ENCODE results near the gene OR2B6. TPM values are rescaled to one million over a fixed set of nuclear protein-coding genes. Genes with fewer than 3 reads are reported as not detected.
"Not testable (repeated sequence)": the region's sequence is repeated elsewhere in the genome, so short reads cannot be mapped to it uniquely, and the experiment has no call there.

OR2B6 gene
- under 1 TPM; 0.14 to 0.33 (median 0.17) TPM for polyA plus RNA-seq (ENCODE audit: insufficient read length in 3 of 3)

DNA sequence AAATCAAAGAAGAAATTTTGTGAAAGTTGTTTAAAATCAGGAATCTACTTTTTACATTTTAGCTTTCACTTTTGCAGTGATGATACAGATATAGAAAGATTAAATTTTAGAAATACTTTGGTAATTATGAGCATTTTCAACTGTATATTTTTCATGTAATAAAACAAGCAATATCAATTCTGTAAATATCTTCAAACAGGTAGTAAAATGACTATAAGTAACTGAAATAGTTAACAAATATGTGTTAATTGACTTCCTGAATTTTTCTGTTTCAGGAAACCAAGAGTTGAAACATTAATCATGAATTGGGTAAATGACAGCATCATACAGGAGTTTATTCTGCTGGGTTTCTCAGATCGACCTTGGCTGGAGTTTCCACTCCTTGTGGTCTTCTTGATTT, at the start of gene OR2B6:
OR2B6 (plus strand) TSS at position 301 of the 400 bp plus-strand sequence; CDS start at position 301, 0 bp downstream.
- DNase-seq (ENCODE audit: low read depth in 3 of 3, low spot score in 2 of 3): no peak

DNA sequence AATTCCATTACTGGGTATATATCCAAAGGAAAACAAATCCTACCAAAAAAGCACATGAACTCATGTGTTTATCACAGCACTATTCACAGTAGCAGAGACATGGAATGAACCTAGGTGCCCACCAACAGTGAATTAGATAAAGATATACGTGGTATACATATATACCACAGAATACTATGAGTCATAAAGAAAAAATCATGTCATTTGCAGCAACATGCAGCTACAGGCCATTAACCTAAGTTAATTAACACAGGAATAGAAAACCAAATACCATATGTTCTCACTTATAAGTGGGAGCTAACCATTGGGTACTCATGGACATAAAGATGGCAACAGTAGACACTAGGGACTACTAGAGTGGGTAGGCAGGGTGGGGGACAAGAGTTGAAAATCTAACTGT, 49.0 kb upstream of the OR2B6 start:
- DNase-seq (ENCODE audit: low read depth in 3 of 3, low spot score in 2 of 3): no peak

DNA sequence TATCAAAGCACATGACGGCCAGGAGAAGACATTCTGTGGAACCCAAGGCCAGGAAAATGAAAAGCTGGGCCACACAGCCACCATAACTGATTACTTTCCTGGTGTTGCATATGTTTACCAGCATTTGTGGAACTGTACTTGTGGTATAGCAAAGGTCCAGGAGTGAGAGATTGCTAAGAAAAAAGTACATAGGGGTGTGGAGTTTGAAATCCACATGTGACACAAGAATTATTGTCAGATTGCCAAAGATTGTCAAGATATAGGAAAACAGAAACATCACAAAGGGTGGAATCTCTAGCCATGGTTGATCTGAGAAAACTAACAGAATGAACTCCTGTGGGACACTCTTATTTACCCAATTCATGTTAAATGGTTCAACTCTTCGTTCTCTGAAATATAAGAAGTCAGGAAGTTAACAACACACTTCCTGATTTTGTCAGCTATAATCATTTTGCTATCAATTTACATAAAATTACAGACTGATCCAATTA, 45.0 kb upstream of the OR2B6 start, which contains the start of gene OR2B2:
OR2B2 (minus strand) TSS at position 441 of the 491 bp plus-strand sequence; CDS start at position 364, 77 bp downstream.
- no peak for DNase-seq (ENCODE audit: low read depth in 3 of 3, low spot score in 2 of 3)

DNA sequence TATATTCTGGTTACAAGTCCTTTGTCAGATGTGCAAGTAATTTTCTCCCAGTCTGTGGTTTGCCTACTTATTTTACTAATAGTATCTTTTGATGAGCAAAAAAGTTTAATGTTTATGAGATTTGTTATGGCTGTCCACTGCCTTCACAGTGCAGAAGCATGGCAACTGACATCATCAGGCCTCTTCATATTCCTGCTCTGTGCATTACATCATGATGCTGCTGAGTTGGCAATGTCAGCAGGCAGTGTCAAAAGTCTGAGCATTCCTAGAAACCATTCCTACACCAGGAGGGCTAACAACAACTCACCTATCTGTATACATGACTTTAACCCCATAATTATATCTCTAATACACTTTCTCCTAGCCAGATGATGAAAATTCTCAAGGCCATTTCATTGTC, 34.1 kb upstream of the OR2B6 start:
- DNase-seq (ENCODE audit: low read depth in 3 of 3, low spot score in 2 of 3): no peak

DNA sequence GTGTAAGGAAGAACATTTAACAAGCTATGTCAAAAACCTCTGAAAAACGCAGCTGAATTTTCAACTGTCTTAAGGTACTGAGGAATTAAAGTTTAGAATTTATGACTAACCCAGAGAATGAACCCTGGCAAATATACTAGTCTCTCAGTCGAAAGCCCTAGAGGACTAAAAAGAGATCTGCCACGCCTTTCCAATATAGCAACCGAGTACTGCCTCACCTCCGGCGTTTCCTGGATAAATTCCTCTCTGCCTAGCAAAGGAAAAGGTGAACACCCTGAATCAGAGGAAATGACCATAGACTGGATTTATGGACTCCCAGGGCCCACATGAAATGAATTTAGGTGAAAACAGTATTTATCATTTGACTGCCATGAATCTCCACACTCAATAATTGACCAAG, 32.9 kb upstream of the OR2B6 start:
- DNase-seq (ENCODE audit: low read depth in 3 of 3, low spot score in 2 of 3): no peak

DNA sequence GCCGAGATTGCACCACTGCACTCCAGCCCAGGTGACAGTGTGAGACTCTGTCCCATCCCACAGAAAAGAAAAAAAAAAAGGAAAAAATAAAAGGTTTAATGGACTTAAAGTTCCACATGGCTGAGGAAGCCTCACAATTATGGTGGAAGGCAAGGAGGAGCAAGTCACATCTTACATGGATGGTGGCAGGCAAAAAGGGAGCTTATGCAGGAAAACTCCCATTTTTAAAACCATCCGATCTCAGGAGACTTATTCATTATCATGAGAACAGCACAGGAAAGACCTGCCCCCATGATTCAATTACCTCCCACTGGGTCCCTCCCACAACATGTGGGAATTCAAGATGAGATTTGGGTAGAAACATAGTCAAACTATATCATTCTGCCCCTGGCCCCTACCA, 29.0 kb upstream of the OR2B6 start:
- not testable (repeated sequence) for DNase-seq (ENCODE audit: low read depth in 3 of 3, low spot score in 2 of 3)

DNA sequence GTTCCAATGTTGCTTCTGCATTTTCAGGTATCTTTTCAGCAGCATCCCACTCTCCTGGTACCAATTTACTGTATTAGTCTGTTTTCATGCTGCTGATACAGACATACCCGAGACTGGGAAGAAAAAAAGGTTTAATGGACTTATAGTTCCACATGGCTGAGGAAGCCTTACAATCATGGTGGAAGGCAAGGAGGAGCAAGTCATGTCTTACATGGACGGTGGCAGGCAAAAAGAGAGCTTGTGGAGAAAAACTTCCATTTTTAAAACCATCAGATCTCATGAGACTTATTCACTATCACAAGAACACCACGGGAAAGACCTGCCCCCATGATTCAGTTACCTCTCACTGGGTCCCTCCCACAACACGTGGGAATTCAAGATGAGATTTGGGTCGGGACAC, 27.1 kb upstream of the OR2B6 start:
- not testable (repeated sequence) for DNase-seq (ENCODE audit: low read depth in 3 of 3, low spot score in 2 of 3)

DNA sequence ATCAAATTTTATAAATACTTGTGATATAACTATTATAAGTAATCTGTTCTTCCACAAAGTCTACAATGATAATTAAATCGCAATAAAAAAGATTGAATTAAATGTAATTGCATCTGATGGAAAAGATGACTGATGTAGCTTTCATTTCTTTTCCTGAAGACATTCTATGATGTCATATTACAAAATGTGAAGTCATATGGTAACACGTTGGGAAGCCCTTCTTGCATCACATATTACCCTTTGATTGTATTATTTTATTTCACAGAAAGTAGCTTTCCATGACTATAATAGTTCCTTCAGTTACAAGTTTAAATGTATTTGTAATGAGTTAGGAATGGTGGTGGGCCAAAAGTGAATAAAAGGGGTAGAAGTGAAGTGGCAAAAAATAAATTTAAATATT, 25.8 kb upstream of the OR2B6 start:
- DNase-seq (ENCODE audit: low read depth in 3 of 3, low spot score in 2 of 3): no peak

DNA sequence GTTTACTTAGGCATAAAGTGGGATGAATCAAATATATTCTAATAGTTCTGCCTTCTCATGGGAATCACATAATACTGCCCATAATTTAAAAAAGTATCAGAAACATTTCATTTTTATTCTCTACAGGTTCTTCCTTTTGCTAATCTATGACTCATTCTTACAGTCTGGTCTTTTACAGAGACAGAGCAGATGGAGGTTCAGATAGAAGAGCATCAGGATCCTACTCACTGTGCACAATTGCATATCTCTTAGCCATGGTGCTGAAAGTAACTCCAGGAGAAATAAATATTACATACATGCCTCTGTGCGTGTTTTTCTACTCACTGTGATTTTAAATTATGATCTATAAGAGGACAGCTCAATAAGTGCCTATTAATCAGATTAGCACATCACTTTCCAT, 16.3 kb upstream of the OR2B6 start:
- no peak for DNase-seq (ENCODE audit: low read depth in 3 of 3, low spot score in 2 of 3)

DNA sequence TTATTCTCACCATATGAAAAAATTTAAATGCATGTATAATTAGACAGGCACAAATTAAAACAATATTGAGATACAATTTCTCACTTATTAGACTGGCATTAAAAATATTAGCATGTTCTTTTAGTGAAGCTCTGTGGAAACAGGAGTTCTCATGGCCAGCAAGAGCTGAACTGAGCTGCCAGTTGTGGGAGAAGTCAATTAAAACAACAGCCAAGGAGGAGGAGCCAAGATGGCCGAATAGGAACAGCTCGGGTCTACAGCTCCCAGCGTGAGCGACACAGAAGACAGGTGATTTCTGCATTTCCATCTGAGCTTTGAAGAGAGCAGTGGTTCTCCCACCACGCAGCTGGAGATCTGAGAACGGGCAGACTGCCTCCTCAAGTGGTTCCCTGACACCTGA, 14.0 kb upstream of the OR2B6 start:
- DNase-seq (ENCODE audit: low read depth in 3 of 3, low spot score in 2 of 3): not testable (repeated sequence)

DNA sequence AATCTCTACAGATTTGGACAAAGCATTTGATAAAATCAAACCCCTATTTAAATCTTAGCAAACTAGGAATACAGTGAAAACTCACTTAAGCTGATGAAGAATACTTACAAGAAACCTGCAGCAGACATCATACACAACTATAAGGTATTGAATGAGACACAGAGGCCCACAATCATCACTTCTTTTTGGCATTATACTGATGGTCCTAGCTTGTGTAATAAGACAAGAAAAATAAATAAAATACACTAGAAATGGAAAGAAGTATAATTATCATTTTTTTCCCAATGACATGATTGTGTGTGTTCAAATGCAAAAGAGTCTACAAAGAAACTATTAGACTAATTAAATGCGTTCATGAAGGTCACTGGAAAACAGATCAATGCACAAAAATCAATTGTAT, 8.8 kb upstream of the OR2B6 start:
- DNase-seq (ENCODE audit: low read depth in 3 of 3, low spot score in 2 of 3): no peak

DNA sequence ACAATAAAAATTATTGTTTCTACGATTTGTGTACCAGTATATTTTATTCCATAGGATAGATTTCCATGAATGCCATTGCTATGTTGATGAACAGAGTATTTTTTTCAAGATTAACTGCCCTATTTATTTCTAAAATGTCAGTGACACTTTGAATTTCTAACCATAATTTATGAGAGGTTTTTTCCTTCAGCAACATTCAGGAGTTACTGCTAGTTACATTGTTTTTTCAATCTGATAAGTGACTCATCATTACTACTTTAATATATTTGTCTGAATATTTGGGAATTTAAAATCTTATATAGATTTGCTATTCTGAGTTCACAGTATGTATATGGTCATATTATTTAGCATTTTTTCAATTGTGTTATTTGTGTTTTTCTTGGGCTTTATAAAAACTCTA, 6.0 kb upstream of the OR2B6 start:
- no peak for DNase-seq (ENCODE audit: low read depth in 3 of 3, low spot score in 2 of 3)

DNA sequence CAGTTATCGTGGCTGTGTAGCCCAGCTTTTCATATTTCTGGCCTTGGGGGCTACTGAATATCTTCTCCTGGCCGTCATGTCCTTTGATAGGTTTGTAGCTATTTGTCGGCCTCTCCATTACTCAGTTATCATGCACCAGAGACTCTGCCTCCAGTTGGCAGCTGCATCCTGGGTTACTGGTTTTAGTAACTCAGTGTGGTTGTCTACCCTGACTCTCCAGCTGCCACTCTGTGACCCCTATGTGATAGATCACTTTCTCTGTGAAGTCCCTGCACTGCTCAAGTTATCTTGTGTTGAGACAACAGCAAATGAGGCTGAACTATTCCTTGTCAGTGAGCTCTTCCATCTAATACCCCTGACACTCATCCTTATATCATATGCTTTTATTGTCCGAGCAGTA, 475 bp downstream of the OR2B6 start:
- no peak for DNase-seq (ENCODE audit: low read depth in 3 of 3, low spot score in 2 of 3)

DNA sequence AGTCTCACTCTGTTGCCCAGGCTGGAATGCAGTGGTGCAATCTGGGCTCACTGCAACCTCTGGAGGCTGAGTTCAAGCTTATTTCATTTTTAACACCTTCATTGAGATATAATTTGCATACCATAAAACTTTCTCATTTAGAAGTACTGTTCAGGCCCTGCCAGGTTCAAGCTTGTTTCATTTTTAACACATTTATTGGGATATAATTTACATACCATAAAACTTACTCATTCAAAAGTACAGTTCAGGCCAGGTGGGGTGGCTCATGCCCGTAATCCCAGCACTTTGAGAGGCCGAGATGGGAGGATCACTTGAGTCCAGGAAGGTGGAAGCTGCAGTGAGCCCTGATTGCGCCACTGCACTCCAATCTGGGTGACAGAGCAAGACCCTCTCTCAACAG, 5.5 kb downstream of the OR2B6 start:
- no peak for DNase-seq (ENCODE audit: low read depth in 3 of 3, low spot score in 2 of 3)

DNA sequence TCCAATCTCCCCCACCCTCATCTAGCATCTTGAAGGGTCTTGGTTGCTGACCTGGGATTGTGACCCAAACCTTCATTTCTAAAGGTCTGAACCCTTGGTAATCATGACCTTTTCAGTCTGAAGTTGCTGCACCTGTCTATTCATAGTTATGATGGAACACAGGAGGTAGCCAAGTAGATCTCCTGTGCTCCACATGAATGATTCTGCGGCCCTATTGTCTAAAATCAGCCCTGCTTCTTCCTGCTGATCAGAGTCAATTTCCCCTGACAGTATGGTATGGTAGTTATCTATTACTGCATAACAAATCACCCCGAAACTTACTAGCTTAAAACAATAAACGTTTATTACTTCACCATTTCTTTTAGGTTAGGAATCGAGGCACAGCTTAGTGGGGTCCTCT, 9.0 kb downstream of the OR2B6 start:
- no peak for DNase-seq (ENCODE audit: low read depth in 3 of 3, low spot score in 2 of 3)

DNA sequence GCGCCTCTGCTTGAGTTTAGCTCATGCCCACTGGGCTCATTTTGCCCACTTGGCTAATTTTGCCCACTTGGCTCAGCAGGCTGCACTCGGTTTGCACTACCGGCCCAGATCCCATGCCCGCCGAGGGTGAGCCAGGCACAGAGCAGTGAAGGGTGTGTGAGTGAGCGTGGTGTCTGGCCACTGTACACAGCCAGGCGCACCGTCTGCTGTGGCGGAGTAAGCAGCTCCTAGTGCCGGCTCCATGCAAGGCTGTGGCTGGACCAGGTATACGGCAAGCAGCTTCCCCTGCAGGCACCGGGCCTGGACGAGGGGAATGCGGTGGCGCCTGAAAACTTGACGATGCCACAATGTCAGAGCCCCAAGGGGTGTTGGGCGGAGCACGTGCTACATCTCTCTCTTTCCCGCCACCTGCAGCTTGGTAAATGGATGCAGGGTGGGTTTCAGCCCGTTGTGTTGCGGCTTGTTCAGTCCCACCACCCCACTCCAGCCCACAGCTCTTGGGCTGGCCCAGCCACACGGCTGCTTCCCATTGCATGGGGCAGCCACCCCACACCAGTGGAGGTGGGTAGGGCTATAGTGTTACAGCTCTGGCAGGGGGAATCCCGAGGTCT, 9.9 kb downstream of the OR2B6 start:
- no peak for DNase-seq (ENCODE audit: low read depth in 3 of 3, low spot score in 2 of 3)

DNA sequence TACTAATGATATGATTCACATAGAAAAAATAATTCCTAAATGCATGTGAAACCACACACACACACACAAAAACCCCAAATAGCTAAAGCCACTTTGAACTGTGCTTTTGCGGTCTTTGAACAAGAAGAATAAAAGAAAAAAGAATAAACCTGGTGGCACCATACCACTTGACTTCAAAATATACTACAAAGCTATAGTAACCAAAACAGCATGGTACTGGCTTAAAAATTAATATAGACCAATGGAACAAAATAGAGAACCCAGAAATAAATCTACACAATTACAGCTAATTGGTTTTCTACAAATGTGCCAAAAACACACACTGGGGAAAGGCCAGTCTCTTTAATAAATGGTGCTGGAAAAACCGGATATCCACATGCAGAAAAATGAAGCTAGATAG, 13.4 kb downstream of the OR2B6 start:
- no peak for DNase-seq (ENCODE audit: low read depth in 3 of 3, low spot score in 2 of 3)

DNA sequence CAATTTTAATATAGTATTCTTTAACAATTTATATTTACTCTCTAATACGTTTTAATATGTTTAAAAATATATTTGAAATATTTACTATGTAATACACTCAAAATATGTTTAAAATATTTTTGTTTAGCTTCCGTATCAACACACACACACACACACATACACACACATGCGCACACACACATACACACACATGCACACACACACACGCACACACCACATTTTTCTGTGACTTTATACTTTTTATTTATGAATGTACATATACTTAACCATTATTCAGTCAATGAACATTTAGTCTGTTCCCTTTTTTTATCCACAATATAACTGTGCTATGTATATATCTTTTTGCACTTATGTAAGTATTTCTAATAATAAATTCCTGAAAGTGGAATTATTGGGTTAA, 15.7 kb downstream of the OR2B6 start:
- DNase-seq (ENCODE audit: low read depth in 3 of 3, low spot score in 2 of 3): no peak

DNA sequence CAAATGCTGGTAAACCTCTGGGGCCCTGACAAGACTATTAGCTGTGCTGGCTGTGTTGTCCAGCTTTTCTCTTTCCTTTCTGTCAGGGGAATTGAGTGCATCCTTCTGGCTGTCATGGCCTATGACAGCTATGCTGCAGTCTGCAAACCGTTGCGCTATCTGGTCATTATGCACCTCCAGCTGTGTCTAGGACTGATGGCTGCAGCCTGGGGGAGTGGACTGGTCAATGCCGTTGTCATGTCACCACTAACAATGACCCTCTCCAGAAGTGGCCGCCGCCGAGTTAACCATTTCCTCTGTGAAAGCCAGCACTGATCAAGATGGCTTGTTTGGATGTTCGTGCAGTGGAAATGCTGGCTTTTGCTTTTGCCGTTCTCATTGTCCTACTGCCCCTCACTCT, 20.3 kb downstream of the OR2B6 start:
- no peak for DNase-seq (ENCODE audit: low read depth in 3 of 3, low spot score in 2 of 3)

DNA sequence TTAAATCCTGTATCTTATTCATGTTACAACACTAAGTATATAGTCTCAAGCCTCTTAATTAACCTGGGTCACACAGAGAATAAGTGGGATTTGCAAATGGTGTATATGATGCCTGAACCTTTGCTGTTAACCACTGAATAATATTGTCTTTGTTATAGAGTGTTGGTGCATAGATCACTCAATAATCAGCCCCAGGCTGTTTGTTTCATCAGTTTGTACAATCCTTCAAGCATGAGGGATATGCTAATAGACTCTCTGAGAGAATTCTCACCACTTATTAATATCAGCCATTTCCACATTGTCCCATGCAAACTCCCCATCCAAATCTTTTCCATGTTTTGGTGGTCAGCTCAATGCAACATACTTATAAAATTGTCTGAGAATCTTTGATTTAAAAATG, 21.7 kb downstream of the OR2B6 start:
- DNase-seq (ENCODE audit: low read depth in 3 of 3, low spot score in 2 of 3): no peak

DNA sequence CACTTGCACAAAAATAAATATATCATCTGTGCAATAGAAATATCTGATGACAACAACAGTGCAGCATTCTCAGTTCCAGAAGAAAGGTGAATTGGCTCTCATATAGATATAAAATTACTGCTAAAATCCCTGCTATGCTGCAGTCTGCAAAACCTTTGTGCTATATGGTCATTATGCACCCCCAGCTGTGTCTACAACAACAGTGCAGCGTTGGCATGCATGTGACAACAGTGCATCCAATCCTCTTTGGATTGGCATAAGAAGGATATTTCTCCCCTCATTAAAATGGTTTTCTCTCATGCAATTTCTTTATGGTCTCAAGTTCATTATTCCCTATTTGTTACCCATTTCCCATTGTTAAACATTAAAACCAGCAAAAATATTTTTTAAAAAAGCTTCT, 23.1 kb downstream of the OR2B6 start:
- no peak for DNase-seq (ENCODE audit: low read depth in 3 of 3, low spot score in 2 of 3)

DNA sequence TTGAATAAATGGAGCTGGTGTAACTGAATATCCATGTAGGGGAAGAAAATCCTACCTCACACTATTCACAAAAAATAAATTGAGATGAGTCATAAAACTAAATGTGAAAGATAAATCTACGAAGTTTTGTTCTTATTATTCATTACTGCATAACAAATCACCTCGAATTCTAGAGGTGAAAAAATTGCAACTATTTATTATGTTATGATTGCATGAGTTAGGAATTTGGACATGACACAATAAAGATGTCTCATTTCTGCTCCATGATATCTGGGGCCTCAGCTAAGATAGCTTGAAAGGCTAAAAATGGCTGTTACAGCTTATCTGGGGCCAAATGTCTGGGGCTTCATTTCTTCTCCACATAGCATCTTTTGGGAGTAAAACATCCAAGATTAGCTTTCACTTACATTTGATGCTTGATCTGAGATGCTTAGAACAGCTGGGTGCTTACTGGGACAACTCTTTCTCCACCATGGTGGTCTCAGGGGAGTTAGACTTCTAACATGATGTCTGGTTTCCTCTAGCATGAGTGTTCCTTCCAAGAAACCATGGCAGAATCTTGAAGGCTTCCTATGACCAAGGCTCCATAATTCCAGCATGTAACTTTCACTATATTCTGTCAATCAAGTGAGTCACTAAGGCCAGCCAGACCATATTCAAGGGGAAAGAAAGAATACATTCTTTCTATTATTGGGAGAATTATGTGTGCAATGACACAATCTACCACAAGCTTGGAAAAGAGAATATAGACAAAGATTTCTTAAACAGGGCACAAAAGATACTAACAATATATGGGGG, 30.1 kb downstream of the OR2B6 start:
- DNase-seq (ENCODE audit: low read depth in 3 of 3, low spot score in 2 of 3): no peak
